T-helper 2 cell treated with Interferon-gamma antibody and Interleukin-4, amounts not matched to agents 5 μg/mL and 100 μg/mL, for 36 hours (primary cell): Measurements from ENCODE around the gene BCAS3.
"Not testable (repeated sequence)": the region's sequence is repeated elsewhere in the genome, so short reads cannot be mapped to it uniquely, and the experiment has no call there.

Source experiments
- DNase-seq: peaks from one replicate; pipeline ENCODE4 v3.0.0; 2021; ENCODE audit warnings: low spot score
- H3K27ac Mint-ChIP-seq: one replicate; pipeline ENCODE4 v1.8.0; 2021; ENCODE audit warnings: mild to moderate bottlenecking, mixed read lengths
- H3K27me3 Mint-ChIP-seq: one replicate; pipeline ENCODE4 v1.8.0; 2021; ENCODE audit warnings: low read depth, mixed read lengths
- H3K36me3 Mint-ChIP-seq: one replicate; pipeline ENCODE4 v1.8.0; 2021; ENCODE audit warnings: low read depth, mixed read lengths
- H3K4me1 Mint-ChIP-seq: one replicate; pipeline ENCODE4 v1.8.0; 2021; ENCODE audit warnings: low read depth, mixed read lengths
- H3K4me3 Mint-ChIP-seq: one replicate; pipeline ENCODE4 v1.8.0; 2022; ENCODE audit warnings: mild to moderate bottlenecking, moderate library complexity, mixed read lengths
- H3K9me3 Mint-ChIP-seq: one replicate; pipeline ENCODE4 v1.8.0; 2021; ENCODE audit warnings: mixed read lengths

Gene BCAS3

GRCh38 chr17:60809421-60809820 lies 131.8 kb downstream of the BCAS3 start:
- Mint-ChIP-seq H3K4me3 (no peak overlapping the region), H3K36me3 (no peaks in the 10 kb centered on the region)

DNA sequence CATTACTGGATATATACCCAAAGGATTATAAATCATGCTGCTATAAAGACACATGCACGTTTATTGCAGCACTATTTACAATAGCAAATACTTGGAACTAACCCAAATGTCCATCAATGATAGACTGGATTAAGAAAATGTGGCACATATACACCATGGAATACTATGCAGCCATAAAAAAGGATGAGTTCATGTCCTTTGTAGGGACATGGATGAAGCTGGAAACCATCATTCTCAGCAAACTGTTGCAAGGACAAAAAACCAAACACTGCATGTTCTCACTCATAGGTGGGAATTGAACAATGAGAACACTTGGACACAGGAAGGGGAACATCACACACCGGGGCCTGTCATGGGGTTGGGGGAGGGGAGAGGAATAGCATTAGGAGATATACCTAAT lies 137.3 kb downstream of the BCAS3 start:
- H3K36me3 Mint-ChIP-seq, H3K4me1 Mint-ChIP-seq, H3K4me3 Mint-ChIP-seq, DNase-seq, H3K9me3 Mint-ChIP-seq, H3K27ac Mint-ChIP-seq, H3K27me3 Mint-ChIP-seq: not testable (repeated sequence)

More at GRCh38 chr17:60809421-60809820, 131.8 kb downstream of the BCAS3 start:
- Mint-ChIP-seq H3K9me3 (no peaks in the 10 kb centered on the region), H3K4me1 (no peaks in the 10 kb centered on the region), H3K27me3 (no peaks in the 10 kb centered on the region), H3K27ac (no peak overlapping the region)
- no peak for DNase-seq

GRCh38 chr17:60817192-60817591 lies 139.5 kb downstream of the BCAS3 start:
- no peaks in the 10 kb centered on the region for H3K9me3 Mint-ChIP-seq
- H3K27me3 Mint-ChIP-seq = no peaks in the 10 kb centered on the region
- H3K4me3 Mint-ChIP-seq = no peak overlapping the region
- no peak overlapping the region for H3K27ac Mint-ChIP-seq
- no peaks in the 10 kb centered on the region for H3K36me3 Mint-ChIP-seq
- no peak for DNase-seq
- no peaks in the 10 kb centered on the region for H3K4me1 Mint-ChIP-seq

- Mint-ChIP-seq H3K4me1 (no peaks in the 10 kb centered on the region), H3K36me3 (no peaks in the 10 kb centered on the region), H3K27me3 (no peaks in the 10 kb centered on the region)
Measured at GRCh38 chr17:60819447-60820130, 141.9 kb downstream of the BCAS3 start.

DNA sequence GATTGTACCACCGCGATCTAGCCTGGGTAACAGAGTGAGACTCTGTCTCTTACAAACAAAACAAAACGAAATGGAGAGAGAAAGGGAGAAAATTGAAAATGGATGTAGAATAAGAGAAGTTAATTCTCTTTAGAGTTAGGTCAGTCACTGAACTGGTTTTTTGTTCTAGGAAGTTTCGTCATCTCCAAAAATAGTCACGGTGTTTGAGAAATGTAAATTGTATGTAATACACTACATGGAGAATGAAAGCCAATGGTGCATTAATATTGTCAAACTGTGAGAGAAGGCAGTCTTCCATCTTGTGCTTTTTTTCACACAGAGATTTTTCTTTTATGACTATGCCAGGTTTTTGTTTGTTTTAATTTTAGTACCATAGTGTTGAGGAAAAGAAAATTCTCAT lies 145.9 kb downstream of the BCAS3 start:
- Mint-ChIP-seq H3K27ac (no peak overlapping the region), H3K9me3 (no peaks in the 10 kb centered on the region), H3K36me3 (no peaks in the 10 kb centered on the region), H3K27me3 (no peaks in the 10 kb centered on the region), H3K4me3 (no peak overlapping the region), H3K4me1 (no peaks in the 10 kb centered on the region)
- DNase-seq = no peak

More at GRCh38 chr17:60819447-60820130, 141.9 kb downstream of the BCAS3 start:
- Mint-ChIP-seq H3K27ac (no peak overlapping the region), H3K9me3 (no peaks in the 10 kb centered on the region), H3K4me3 (no peak overlapping the region)
- no peak for DNase-seq

DNA sequence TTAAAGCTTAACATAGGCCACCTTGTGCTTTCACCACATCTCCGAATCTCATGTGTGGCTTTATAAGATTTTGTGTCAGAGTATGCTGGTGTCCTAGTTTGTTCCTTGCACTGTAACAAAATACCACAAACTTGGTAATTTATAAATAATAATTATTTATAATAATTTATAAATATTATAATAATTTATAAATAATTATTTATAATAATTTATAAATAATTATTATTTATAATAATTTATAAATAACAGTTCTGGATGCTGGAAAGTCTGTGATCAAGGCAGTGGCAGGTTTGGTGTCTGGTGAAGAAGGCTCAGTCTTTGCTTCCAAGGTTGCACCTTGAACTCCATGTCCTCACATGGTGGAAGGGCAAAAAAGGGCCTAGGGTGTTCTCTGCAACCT lies 147.7 kb downstream of the BCAS3 start:
- DNase-seq = no peak

GRCh38 chr17:60827943-60828342 lies 150.3 kb downstream of the BCAS3 start:
- H3K27ac Mint-ChIP-seq = no peak overlapping the region
- no peak for DNase-seq

More for the DNA sequence above, 147.7 kb downstream of the BCAS3 start:
- Mint-ChIP-seq H3K4me1 (no peaks in the 10 kb centered on the region), H3K27me3 (no peaks in the 10 kb centered on the region), H3K4me3 (no peak overlapping the region), H3K36me3 (no peaks in the 10 kb centered on the region), H3K9me3 (no peaks in the 10 kb centered on the region), H3K27ac (no peak overlapping the region)

GRCh38 chr17:60832151-60832585 lies 154.5 kb downstream of the BCAS3 start:
- Mint-ChIP-seq H3K27ac (no peak overlapping the region), H3K9me3 (no peaks in the 10 kb centered on the region), H3K4me1 (no peaks in the 10 kb centered on the region), H3K36me3 (no peaks in the 10 kb centered on the region), H3K27me3 (peaks cover 2% of the 10 kb centered on the region), H3K4me3 (no peak overlapping the region)
- no peak for DNase-seq

More at GRCh38 chr17:60827943-60828342, 150.3 kb downstream of the BCAS3 start:
- Mint-ChIP-seq H3K36me3 (no peaks in the 10 kb centered on the region), H3K4me1 (no peaks in the 10 kb centered on the region), H3K27me3 (no peaks in the 10 kb centered on the region), H3K4me3 (no peak overlapping the region), H3K9me3 (no peaks in the 10 kb centered on the region)

DNA sequence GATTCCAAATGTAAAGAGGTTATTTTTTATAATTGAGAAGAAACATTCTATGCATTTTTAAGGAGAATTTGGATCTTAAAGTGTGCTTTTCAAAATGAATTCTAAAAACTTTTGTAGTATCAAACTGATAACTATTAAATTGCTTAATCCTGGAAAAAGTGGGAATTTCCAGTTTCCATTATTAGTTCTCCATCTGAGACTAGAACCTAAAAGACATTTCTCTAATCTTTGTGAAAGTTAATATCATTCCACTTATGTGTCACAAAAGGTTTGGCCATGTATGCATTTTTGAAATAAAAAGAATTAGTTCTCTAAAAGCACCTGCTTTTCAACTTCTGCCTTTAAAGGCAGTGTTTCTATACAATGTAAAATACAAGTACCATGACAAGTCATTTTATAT lies 155.0 kb downstream of the BCAS3 start:
- Mint-ChIP-seq H3K4me3 (no peak overlapping the region), H3K4me1 (no peaks in the 10 kb centered on the region), H3K27me3 (peaks cover 2% of the 10 kb centered on the region), H3K36me3 (no peaks in the 10 kb centered on the region), H3K9me3 (no peaks in the 10 kb centered on the region), H3K27ac (no peak overlapping the region)
- no peak for DNase-seq

DNA sequence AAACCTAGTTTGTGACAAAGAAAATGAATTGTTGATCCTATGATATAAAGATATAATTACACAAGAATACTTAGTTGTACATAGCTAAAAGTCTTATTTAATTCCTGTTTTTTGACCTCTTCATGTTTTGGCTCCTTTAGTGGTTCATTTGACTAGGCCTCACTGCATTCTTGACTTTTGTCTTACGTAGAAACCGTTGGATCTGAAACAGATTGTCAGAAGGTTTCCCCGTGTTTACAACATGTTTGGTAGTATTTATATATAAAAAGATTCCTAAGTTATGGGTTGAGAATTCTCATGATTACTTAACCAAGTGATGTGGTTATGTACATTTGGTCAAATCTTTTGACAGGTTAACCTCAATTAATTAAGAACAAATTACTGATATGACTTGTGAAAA lies 162.8 kb downstream of the BCAS3 start:
- H3K27me3 Mint-ChIP-seq = peaks cover 5% of the 10 kb centered on the region
- H3K27ac Mint-ChIP-seq = no peak overlapping the region
- no peaks in the 10 kb centered on the region for H3K9me3 Mint-ChIP-seq
- no peak for DNase-seq
- H3K4me3 Mint-ChIP-seq = no peak overlapping the region
- no peaks in the 10 kb centered on the region for H3K36me3 Mint-ChIP-seq
- no peaks in the 10 kb centered on the region for H3K4me1 Mint-ChIP-seq

DNA sequence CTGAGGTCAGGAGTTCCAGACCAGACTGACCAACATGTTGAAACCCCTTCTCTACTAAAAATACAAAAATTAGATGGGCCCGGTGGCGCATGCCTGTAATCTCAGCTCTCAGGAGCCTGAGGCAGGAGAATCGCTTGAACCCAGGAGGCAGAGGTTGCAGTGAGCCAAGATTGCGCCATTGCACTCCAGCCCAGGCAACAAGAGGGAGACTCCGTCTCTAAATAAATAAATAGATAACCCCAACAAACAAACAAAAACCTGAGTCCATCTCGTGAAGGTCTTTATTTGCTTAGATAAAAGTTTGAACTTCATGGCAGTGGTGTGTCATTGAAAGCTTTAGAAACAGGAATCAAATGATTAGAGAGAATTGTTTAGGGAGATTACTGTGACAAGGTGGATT lies 167.4 kb downstream of the BCAS3 start:
- no peak overlapping the region for H3K4me3 Mint-ChIP-seq
- no peaks in the 10 kb centered on the region for H3K36me3 Mint-ChIP-seq
- no peaks in the 10 kb centered on the region for H3K27me3 Mint-ChIP-seq
- no peaks in the 10 kb centered on the region for H3K9me3 Mint-ChIP-seq
- no peaks in the 10 kb centered on the region for H3K4me1 Mint-ChIP-seq
- no peak for DNase-seq
- H3K27ac Mint-ChIP-seq = no peak overlapping the region

- Mint-ChIP-seq H3K27me3 (no peaks in the 10 kb centered on the region), H3K4me1 (no peaks in the 10 kb centered on the region)
Measured at GRCh38 chr17:60846175-60846574, 168.5 kb downstream of the BCAS3 start.

DNA sequence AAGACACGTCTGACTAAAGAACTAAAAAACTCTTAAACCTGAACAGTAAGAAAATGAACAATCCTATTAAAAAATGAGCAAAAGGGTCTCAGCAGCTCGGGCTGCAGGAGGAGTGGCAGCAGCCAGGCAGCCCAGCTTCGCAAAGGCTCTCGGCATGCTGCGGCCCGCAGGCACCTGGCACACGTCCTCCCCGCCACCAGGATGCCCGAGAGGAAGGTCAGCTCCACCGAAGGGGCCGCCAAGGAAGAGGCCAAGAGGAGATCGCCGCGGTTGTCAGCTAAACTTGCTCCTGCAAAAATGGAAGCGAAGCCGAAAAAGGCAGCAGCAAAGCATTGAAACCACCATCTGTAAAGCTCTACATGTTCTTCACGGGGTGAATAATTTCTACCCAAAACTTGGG lies 173.5 kb downstream of the BCAS3 start:
- no peaks in the 10 kb centered on the region for H3K36me3 Mint-ChIP-seq
- no peaks in the 10 kb centered on the region for H3K4me1 Mint-ChIP-seq
- no peak overlapping the region for H3K27ac Mint-ChIP-seq
- DNase-seq = no peak
- peaks cover 3% of the 10 kb centered on the region for H3K27me3 Mint-ChIP-seq
- no peaks in the 10 kb centered on the region for H3K9me3 Mint-ChIP-seq
- no peak overlapping the region for H3K4me3 Mint-ChIP-seq

More at GRCh38 chr17:60846175-60846574, 168.5 kb downstream of the BCAS3 start:
- no peak overlapping the region for H3K27ac Mint-ChIP-seq
- H3K36me3 Mint-ChIP-seq = no peaks in the 10 kb centered on the region
- no peak overlapping the region for H3K4me3 Mint-ChIP-seq
- no peak for DNase-seq
- H3K9me3 Mint-ChIP-seq = no peaks in the 10 kb centered on the region

DNA sequence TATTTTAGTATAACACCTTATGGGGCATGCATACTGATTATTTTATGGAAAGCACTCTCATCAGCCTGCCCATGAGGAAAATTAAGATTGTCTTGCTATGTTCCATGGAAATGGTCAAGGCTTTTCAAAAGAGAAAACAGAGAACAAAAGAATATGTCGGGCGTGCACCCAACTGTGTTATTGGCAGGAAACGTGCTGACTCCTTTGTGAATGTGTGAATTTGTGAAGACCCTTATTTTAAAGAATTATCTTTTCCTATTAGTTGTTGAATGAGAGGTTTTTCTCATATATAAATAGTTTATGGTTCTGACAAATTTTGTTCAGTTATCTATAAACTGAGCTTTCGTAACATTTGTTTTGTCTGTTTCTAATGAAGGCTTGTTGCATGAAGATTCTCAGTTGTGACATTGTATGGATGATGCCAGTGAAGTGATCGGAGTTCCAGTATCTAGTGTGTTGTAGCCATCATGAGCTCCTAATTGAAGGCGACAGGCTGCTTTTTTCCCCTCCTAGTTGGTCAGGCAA lies 180.0 kb downstream of the BCAS3 start:
- Mint-ChIP-seq H3K36me3 (no peaks in the 10 kb centered on the region), H3K4me3 (no peak overlapping the region), H3K9me3 (no peaks in the 10 kb centered on the region)

GRCh38 chr17:60862482-60862881 lies 184.8 kb downstream of the BCAS3 start:
- no peak overlapping the region for H3K27ac Mint-ChIP-seq
- H3K27me3 Mint-ChIP-seq = peaks cover 3% of the 10 kb centered on the region
- no peak for DNase-seq
- H3K9me3 Mint-ChIP-seq = no peaks in the 10 kb centered on the region
- H3K36me3 Mint-ChIP-seq = no peaks in the 10 kb centered on the region
- H3K4me1 Mint-ChIP-seq = peaks cover 22% of the 10 kb centered on the region
- H3K4me3 Mint-ChIP-seq = no peak overlapping the region

More for the DNA sequence above, 180.0 kb downstream of the BCAS3 start:
- H3K27me3 Mint-ChIP-seq = peaks cover 6% of the 10 kb centered on the region
- H3K4me1 Mint-ChIP-seq = no peaks in the 10 kb centered on the region
- no peak for DNase-seq
- no peak overlapping the region for H3K27ac Mint-ChIP-seq
